Stimulated activated naive B cell treated with anti-CD40 and anti-IgM and Interleukin-4, amounts not matched to agents 10 μg/mL and 1 μg/mL and 100 μg/mL, for 72 hours (primary cell): ENCODE results near the gene OTUB2.

Source experiments
- ATAC-seq, 2 donors: fragments of 150-1000 bp; cut with Tn5 transposase; replicated peaks; 2 replicates each; pipeline ENCODE4 v1.10.0; 2021; ENCODE audit warnings: moderate library complexity in 1 of 2
- DNase-seq: peaks from one replicate; pipeline ENCODE4 v3.0.0; 2021
- H3K27ac Mint-ChIP-seq: one replicate; pipeline ENCODE4 v1.8.0; 2022; ENCODE audit warnings: mild to moderate bottlenecking, mixed read lengths
- H3K27me3 Mint-ChIP-seq, 2 donors: one replicate each; pipeline ENCODE4 v1.8.0; 2022; ENCODE audit warnings: mixed read lengths in 2 of 2
- H3K36me3 Mint-ChIP-seq, 2 donors: one replicate each; pipeline ENCODE4 v1.8.0; 2022; ENCODE audit warnings: mixed read lengths in 2 of 2, mild to moderate bottlenecking in 1 of 2
- H3K4me1 Mint-ChIP-seq, 2 donors: one replicate each; pipeline ENCODE4 v1.8.0; 2022; ENCODE audit warnings: mixed read lengths in 2 of 2, mild to moderate bottlenecking in 1 of 2
- H3K4me3 Mint-ChIP-seq, 2 donors: one replicate each; pipeline ENCODE4 v1.8.0; 2022; ENCODE audit warnings: mild to moderate bottlenecking in 2 of 2, mixed read lengths in 2 of 2, moderate library complexity in 1 of 2
- H3K9me3 Mint-ChIP-seq, 2 donors: one replicate each; pipeline ENCODE4 v1.8.0; 2022; ENCODE audit warnings: mixed read lengths in 2 of 2, mild to moderate bottlenecking in 1 of 2

OTUB2 gene

GRCh38 chr14:94026173-94026888, at the start of gene OTUB2:
TSS of gene OTUB2 (plus strand) at chr14:94026340. CDS start at chr14:94026538, 198 bp downstream.
- peak; percentile 100 for ATAC-seq
- peak within 1 kb of the TSS; percentile 6 for H3K27ac Mint-ChIP-seq
- no peaks in the 10 kb centered on the region for H3K36me3 Mint-ChIP-seq
- no peaks in the 10 kb centered on the region for H3K9me3 Mint-ChIP-seq
- peak; percentile 97 for DNase-seq
- peaks cover 0 to 11% of the 10 kb centered on the region in 2 donors for H3K4me1 Mint-ChIP-seq
- peaks cover 39 to 42% of the 10 kb centered on the region in 2 donors for H3K27me3 Mint-ChIP-seq
- H3K4me3 Mint-ChIP-seq: peak within 1 kb of the TSS; percentile 63 to 77

GRCh38 chr14:93976477-93977057, 49.6 kb upstream of the OTUB2 start, which contains the start of gene ASB2:
TSS of gene ASB2 (minus strand) at chr14:93976570. CDS start at chr14:93964539, 12,031 bp downstream.
- Mint-ChIP-seq H3K27ac (peak within 1 kb of the TSS; percentile 90), H3K27me3 (peaks cover 39 to 48% of the 10 kb centered on the region in 2 donors), H3K4me3 (peak within 1 kb of the TSS; percentile 23 to 55), H3K9me3 (peaks cover 7 to 11% of the 10 kb centered on the region in 2 donors), H3K36me3 (peaks cover 16 to 17% of the 10 kb centered on the region in 2 donors), H3K4me1 (peaks cover 38 to 81% of the 10 kb centered on the region in 2 donors)
- ATAC-seq: no peak
- DNase-seq: no peak

GRCh38 chr14:93977171-93977570, 49.0 kb upstream of the OTUB2 start:
- DNase-seq (no peak), ATAC-seq (no peak)
- Mint-ChIP-seq H3K36me3 (peaks cover 16 to 17% of the 10 kb centered on the region in 2 donors), H3K4me3 (no peak overlapping the region), H3K27ac (peak overlapping the region; percentile 90), H3K4me1 (peaks cover 34 to 76% of the 10 kb centered on the region in 2 donors), H3K9me3 (peaks cover 7 to 11% of the 10 kb centered on the region in 2 donors), H3K27me3 (peaks cover 45 to 54% of the 10 kb centered on the region in 2 donors)

GRCh38 chr14:93977790-93978581, 48.2 kb upstream of the OTUB2 start:
- DNase-seq (peak; percentile 81), ATAC-seq (peak; percentile 88 to 92)
- peaks cover 29 to 71% of the 10 kb centered on the region in 2 donors for H3K4me1 Mint-ChIP-seq
- H3K27me3 Mint-ChIP-seq: peaks cover 49 to 61% of the 10 kb centered on the region in 2 donors
- peak overlapping the region in 1 of 2 donors; percentile 30 for H3K4me3 Mint-ChIP-seq
- peak overlapping the region; percentile 90 for H3K27ac Mint-ChIP-seq
- peaks cover 16 to 17% of the 10 kb centered on the region in 2 donors for H3K36me3 Mint-ChIP-seq
- peaks cover 7 to 11% of the 10 kb centered on the region in 2 donors for H3K9me3 Mint-ChIP-seq

GRCh38 chr14:93978735-93979134, 47.4 kb upstream of the OTUB2 start:
- peak overlapping the region; percentile 90 for H3K27ac Mint-ChIP-seq
- DNase-seq (no peak), ATAC-seq (peak; percentile 19 to 23)
- H3K27me3 Mint-ChIP-seq: peaks cover 53 to 64% of the 10 kb centered on the region in 2 donors
- H3K9me3 Mint-ChIP-seq: peaks cover 7 to 11% of the 10 kb centered on the region in 2 donors
- H3K4me1 Mint-ChIP-seq: peaks cover 29 to 71% of the 10 kb centered on the region in 2 donors
- H3K36me3 Mint-ChIP-seq: peaks cover 16 to 17% of the 10 kb centered on the region in 2 donors
- no peak overlapping the region for H3K4me3 Mint-ChIP-seq

GRCh38 chr14:93980456-93981201, 45.5 kb upstream of the OTUB2 start:
- DNase-seq (no peak), ATAC-seq (no peak)
- H3K27ac Mint-ChIP-seq: peak overlapping the region; percentile 20
- peaks cover 15 to 16% of the 10 kb centered on the region in 2 donors for H3K36me3 Mint-ChIP-seq
- peak overlapping the region in 1 of 2 donors; percentile 30 for H3K4me3 Mint-ChIP-seq
- H3K4me1 Mint-ChIP-seq: peaks cover 27 to 59% of the 10 kb centered on the region in 2 donors
- H3K27me3 Mint-ChIP-seq: peaks cover 49 to 63% of the 10 kb centered on the region in 2 donors
- peaks cover 7 to 11% of the 10 kb centered on the region in 2 donors for H3K9me3 Mint-ChIP-seq

- H3K9me3 Mint-ChIP-seq: peaks cover 6 to 10% of the 10 kb centered on the region in 2 donors
- no peak overlapping the region for H3K4me3 Mint-ChIP-seq
- peaks cover 47 to 59% of the 10 kb centered on the region in 2 donors for H3K27me3 Mint-ChIP-seq
- ATAC-seq: no peak
- DNase-seq: no peak
- H3K27ac Mint-ChIP-seq: peak overlapping the region; percentile 71
- peaks cover 11 to 12% of the 10 kb centered on the region in 2 donors for H3K36me3 Mint-ChIP-seq
- H3K4me1 Mint-ChIP-seq: peaks cover 21 to 50% of the 10 kb centered on the region in 2 donors
Measured at GRCh38 chr14:93981316-93982229, 44.6 kb upstream of the OTUB2 start.

GRCh38 chr14:93982230-93983007, 43.7 kb upstream of the OTUB2 start:
- Mint-ChIP-seq H3K9me3 (peaks cover 2 to 6% of the 10 kb centered on the region in 2 donors), H3K27me3 (peaks cover 51 to 60% of the 10 kb centered on the region in 2 donors), H3K4me1 (peaks cover 16 to 41% of the 10 kb centered on the region in 2 donors), H3K27ac (no peak overlapping the region), H3K36me3 (peaks cover 6 to 7% of the 10 kb centered on the region in 2 donors), H3K4me3 (no peak overlapping the region)
- ATAC-seq (no peak), DNase-seq (no peak)

- Mint-ChIP-seq H3K9me3 (no peaks in the 10 kb centered on the region), H3K4me1 (peaks cover 7 to 25% of the 10 kb centered on the region in 2 donors), H3K36me3 (no peaks in the 10 kb centered on the region), H3K27me3 (peaks cover 51 to 68% of the 10 kb centered on the region in 2 donors), H3K4me3 (no peak overlapping the region), H3K27ac (no peak overlapping the region)
- DNase-seq (no peak), ATAC-seq (no peak)
Measured at GRCh38 chr14:93984070-93984469, 42.1 kb upstream of the OTUB2 start.

- Mint-ChIP-seq H3K9me3 (no peaks in the 10 kb centered on the region), H3K27ac (no peak overlapping the region), H3K36me3 (no peaks in the 10 kb centered on the region), H3K4me3 (no peak overlapping the region), H3K4me1 (peaks cover 14 to 23% of the 10 kb centered on the region in 2 donors), H3K27me3 (peaks cover 51 to 72% of the 10 kb centered on the region in 2 donors)
- ATAC-seq: no peak
- DNase-seq: no peak
Measured at GRCh38 chr14:93984987-93985410, 41.1 kb upstream of the OTUB2 start.

- Mint-ChIP-seq H3K27ac (no peak overlapping the region), H3K9me3 (no peaks in the 10 kb centered on the region), H3K27me3 (peaks cover 48 to 74% of the 10 kb centered on the region in 2 donors), H3K36me3 (no peaks in the 10 kb centered on the region), H3K4me3 (no peak overlapping the region), H3K4me1 (peaks cover 17 to 19% of the 10 kb centered on the region in 2 donors)
- DNase-seq (no peak), ATAC-seq (no peak)
Measured at GRCh38 chr14:93986955-93987354, 39.2 kb upstream of the OTUB2 start.

GRCh38 chr14:93987376-93987775, 38.8 kb upstream of the OTUB2 start:
- Mint-ChIP-seq H3K4me3 (no peak overlapping the region), H3K36me3 (no peaks in the 10 kb centered on the region), H3K9me3 (no peaks in the 10 kb centered on the region), H3K4me1 (peaks cover 17 to 19% of the 10 kb centered on the region in 2 donors), H3K27me3 (peaks cover 47 to 74% of the 10 kb centered on the region in 2 donors), H3K27ac (no peak overlapping the region)
- DNase-seq (no peak), ATAC-seq (no peak)
